Thyroid gland (tissue), 4 donors: ENCODE data around the gene F8A3. TPM values are rescaled to one million over a fixed set of nuclear protein-coding genes. Genes with fewer than 3 reads are reported as not detected.

ENCODE experiments used
- DNase-seq, 2 donors: peaks; one replicate each; pipeline ENCODE4 v3.0.0-alpha.2; 2019
- H3K27ac ChIP-seq, 3 donors: fragments of 200-600 bp; sonication (generic); 1 replicate in 2 of 3; 2 replicates in 1 of 3; pipeline ENCODE4 v1.5.1; 2016 to 2019; ENCODE audit warnings: mild to moderate bottlenecking in 1 of 3, moderate library complexity in 1 of 3
- H3K27me3 ChIP-seq: fragments of 200-600 bp; sonication (generic); one replicate; pipeline ENCODE4 v1.5.1; 2019
- H3K36me3 ChIP-seq, 2 donors: fragments of 200-600 bp; sonication (generic); one replicate each; pipeline ENCODE4 v1.5.1; 2016 to 2019
- H3K4me1 ChIP-seq, 2 donors: fragments of 200-600 bp; sonication (generic); one replicate each; pipeline ENCODE4 v1.5.1; 2017 to 2019
- H3K4me3 ChIP-seq, 3 donors: fragments of 200-600 bp; sonication (generic); replicated peaks in 1 of 3; 1 replicate in 2 of 3; 2 replicates in 1 of 3; pipeline ENCODE4 v1.5.1; 2016; ENCODE audit warnings: mild to moderate bottlenecking in 1 of 3
- H3K9me3 ChIP-seq: fragments of 200-600 bp; sonication (generic); one replicate; pipeline ENCODE4 v1.5.1; 2017
- CTCF ChIP-seq, 6 experiments: fragments of 200-600 bp in 3 of 6; fragments of 450-650 bp in 3 of 6; sonication (generic) in 3 of 6; IDR thresholded peaks; one replicate each; pipeline ENCODE4 v1.5.1; 2016 to 2019; ENCODE audit warnings: antibody characterized with exemption in 6 of 6, mild to moderate bottlenecking in 2 of 6, inconsistent platforms in 1 of 6, moderate library complexity in 1 of 6
- POLR2A ChIP-seq, 2 donors: fragments of 450-650 bp; IDR thresholded peaks; one replicate each; pipeline ENCODE4 v1.6.1; 2017; ENCODE audit warnings: antibody characterized with exemption in 2 of 2, mild to moderate bottlenecking in 2 of 2, moderate library complexity in 1 of 2
- WGBS, 2 donors: methylation state at CpG; one replicate each; pipeline ENCODE4 v1.1.5; 2017; 5-methylcytosine and 5-hydroxymethylcytosine counted together
- intact Hi-C: fragments of 100-400 bp; cut with DNase I; formaldehyde crosslinking; loops from one replicate; pipeline ENCODE4 v1.15.1; 2023
- microRNA-seq: library from miRNA; unstranded; fragments of <30 nt; microRNA quantifications from one replicate; pipeline ENCODE4, GENCODE V29; 2016
- small RNA-seq: library from RNA; depleted of rRNA; stranded (forward); fragments of <200 nt; gene quantifications from one replicate; pipeline ENCODE3, GENCODE V24; 2016
- total RNA-seq, 4 donors: library from RNA; depleted of rRNA; stranded (reverse); fragments of >200 nt; gene quantifications; one replicate each; pipeline ENCODE4 v1.2.3, GENCODE V29; 2016

Gene F8A3
- total RNA-seq, 4 donors from 2014 or later: 17.2 to 33.0 (median 30.8) TPM

GRCh38 chrX:155441097-155441496, 17.3 kb downstream of the F8A3 start:
- intact Hi-C loops: no loop called here
- DNase-seq: no peak
- Histone ChIP-seq H3K27me3 (no peaks in the 10 kb centered on the region), H3K9me3 (no peaks in the 10 kb centered on the region), H3K4me3 (no peak overlapping the region), H3K36me3 (no peaks in the 10 kb centered on the region), H3K4me1 (no peaks in the 10 kb centered on the region), H3K27ac (no peak overlapping the region)
- TF ChIP-seq CTCF (IDR thresholded peaks at IDR 0.05): no peak
- no peak for TF ChIP-seq POLR2A (IDR thresholded peaks at IDR 0.05)

GRCh38 chrX:155435744-155436112, 22.7 kb downstream of the F8A3 start:
- TF ChIP-seq CTCF (IDR thresholded peaks at IDR 0.05): no peak
- TF ChIP-seq POLR2A (IDR thresholded peaks at IDR 0.05): no peak
- no peak for DNase-seq
- Histone ChIP-seq H3K9me3 (no peaks in the 10 kb centered on the region), H3K27ac (no peak overlapping the region), H3K4me3 (no peak overlapping the region), H3K4me1 (no peaks in the 10 kb centered on the region), H3K36me3 (no peaks in the 10 kb centered on the region), H3K27me3 (no peaks in the 10 kb centered on the region)
- intact Hi-C loops: no loop called here
- WGBS, 2 donors: no CpG with 5 or more reads among the region's 2 CpGs

GRCh38 chrX:155434906-155435743, 23.3 kb downstream of the F8A3 start:
- DNase-seq: no peak
- no peak overlapping the region for H3K27ac ChIP-seq
- intact Hi-C loops: no loop called here
- no peaks in the 10 kb centered on the region for H3K9me3 ChIP-seq
- no peak for TF ChIP-seq POLR2A (IDR thresholded peaks at IDR 0.05)
- no peak for TF ChIP-seq CTCF (IDR thresholded peaks at IDR 0.05)
- no peaks in the 10 kb centered on the region for H3K4me1 ChIP-seq
- H3K36me3 ChIP-seq: no peaks in the 10 kb centered on the region
- no peaks in the 10 kb centered on the region for H3K27me3 ChIP-seq
- no peak overlapping the region for H3K4me3 ChIP-seq
- WGBS, 2 donors: 90 to 92% methylated on average over 6 to 8 of the region's 9 CpGs

- DNase-seq: no peak
- Histone ChIP-seq H3K4me1 (no peaks in the 10 kb centered on the region), H3K27ac (no peak overlapping the region), H3K36me3 (no peaks in the 10 kb centered on the region), H3K27me3 (no peaks in the 10 kb centered on the region), H3K9me3 (no peaks in the 10 kb centered on the region), H3K4me3 (no peak overlapping the region)
- TF ChIP-seq POLR2A (IDR thresholded peaks at IDR 0.05) (no peak), CTCF (IDR thresholded peaks at IDR 0.05) (no peak)
- WGBS, 2 donors: 88 to 100% methylated on average over 1 of the region's 1 CpG
- intact Hi-C loops: no loop called here
Measured at GRCh38 chrX:155417769-155418168, 40.7 kb downstream of the F8A3 start.

Small RNA genes lying within 50 kb of the gene (microRNA-seq; reads per million reads assigned to microRNA genes)
- gene MIR1184-3: not detected

Small RNA genes lying within 50 kb of the gene (small RNA-seq; reads per million reads assigned to genes)
- gene MIR1184-3: not detected

Other genes starting within 250 kb of the F8A3 start
- gene VBP1, start 242.2 kb downstream of the F8A3 start, total RNA-seq: 10 to 100 TPM; 36.8 to 46.2 (median 39.0) TPM
- gene RAB39B, start 194.1 kb downstream of the F8A3 start, total RNA-seq: 1 to 10 TPM; 2.1 to 4.3 (median 3.3) TPM
- gene CLIC2, start 124.0 kb downstream of the F8A3 start, total RNA-seq: 10 to 100 TPM; 55.8 to 78.3 (median 71.8) TPM
- gene F8A2, start 76.5 kb downstream of the F8A3 start, total RNA-seq: not detected
- 1 to 10 TPM; 1.9 to 3.0 (median 2.1) TPM for gene SPRY3, start 154.0 kb upstream of the F8A3 start, total RNA-seq
- gene TMLHE, start 154.3 kb upstream of the F8A3 start, total RNA-seq: 10 to 100 TPM; 30.1 to 54.1 (median 35.5) TPM